Measurements from ENCODE around the gene MAN1A2.

The MAN1A2 gene

DNA sequence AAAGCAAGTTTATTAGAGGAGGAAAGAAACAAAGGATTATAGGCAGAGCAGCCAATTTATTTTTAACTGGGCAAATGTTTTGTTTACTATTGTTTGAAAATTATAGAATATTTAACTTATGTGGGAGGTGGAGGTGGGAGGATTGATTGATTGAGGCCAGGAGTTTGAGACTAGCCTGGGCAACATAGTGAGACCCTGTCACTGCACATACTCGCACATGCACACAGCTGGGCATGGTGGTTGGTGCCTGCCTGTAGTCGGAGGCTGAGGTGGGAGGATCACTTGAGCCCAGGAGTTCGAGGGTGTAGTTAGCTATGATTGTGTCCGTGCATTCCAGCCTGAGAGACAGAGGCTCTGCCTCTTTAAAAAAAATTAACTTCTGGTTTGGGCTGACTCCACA is 6.7 kb downstream of the MAN1A2 start:
- no peak overlapping the region for H3K4me3 ChIP-seq (ENCODE audit: low read length in 2 of 2)
- H3K27ac ChIP-seq (ENCODE audit: low read length) = no peak overlapping the region
- no peaks in the 10 kb centered on the region for H3K36me3 ChIP-seq (ENCODE audit: control insufficient read depth in 2 of 2, insufficient read depth in 2 of 2, low read length in 2 of 2)
- H3K27me3 ChIP-seq (ENCODE audit: control insufficient read depth in 1 of 2, insufficient read depth in 2 of 2, low read length in 2 of 2) = no peaks in the 10 kb centered on the region
- H3K9ac ChIP-seq (ENCODE audit: low read length in 2 of 2) = no peak overlapping the region
- no peaks in the 10 kb centered on the region for H3K9me3 ChIP-seq (ENCODE audit: control insufficient read depth in 2 of 2, low read length in 2 of 2)
- H3K4me1 ChIP-seq (ENCODE audit: control insufficient read depth, insufficient read depth, low read length) = peaks cover 3% of the 10 kb centered on the region

DNA sequence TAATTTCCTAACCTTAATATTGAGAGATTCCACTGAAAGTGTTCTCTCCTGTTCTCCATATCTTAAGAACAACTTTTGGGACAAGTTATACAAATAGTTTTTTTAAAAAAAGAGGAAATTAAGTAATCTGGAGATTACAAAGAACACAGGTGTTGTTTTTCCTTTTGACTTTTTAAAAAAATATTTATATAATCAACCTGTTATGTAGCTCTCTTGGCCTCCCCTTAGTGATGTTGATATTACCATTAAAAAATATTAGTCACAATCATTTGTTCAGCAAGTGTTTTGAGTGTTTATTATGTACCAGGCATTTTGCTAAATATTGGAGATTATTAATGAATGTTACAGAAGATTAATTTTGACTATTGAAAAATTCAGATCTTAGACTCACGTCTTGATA is 8.1 kb downstream of the MAN1A2 start:
- Histone ChIP-seq H3K4me3 (ENCODE audit: low read length in 2 of 2) (no peak overlapping the region), H3K36me3 (ENCODE audit: control insufficient read depth in 2 of 2, insufficient read depth in 2 of 2, low read length in 2 of 2) (no peaks in the 10 kb centered on the region), H3K9me3 (ENCODE audit: control insufficient read depth in 2 of 2, low read length in 2 of 2) (no peaks in the 10 kb centered on the region), H3K27ac (ENCODE audit: low read length) (no peak overlapping the region), H3K4me1 (ENCODE audit: control insufficient read depth, insufficient read depth, low read length) (no peaks in the 10 kb centered on the region), H3K27me3 (ENCODE audit: control insufficient read depth in 1 of 2, insufficient read depth in 2 of 2, low read length in 2 of 2) (no peaks in the 10 kb centered on the region), H3K9ac (ENCODE audit: low read length in 2 of 2) (no peak overlapping the region)

DNA sequence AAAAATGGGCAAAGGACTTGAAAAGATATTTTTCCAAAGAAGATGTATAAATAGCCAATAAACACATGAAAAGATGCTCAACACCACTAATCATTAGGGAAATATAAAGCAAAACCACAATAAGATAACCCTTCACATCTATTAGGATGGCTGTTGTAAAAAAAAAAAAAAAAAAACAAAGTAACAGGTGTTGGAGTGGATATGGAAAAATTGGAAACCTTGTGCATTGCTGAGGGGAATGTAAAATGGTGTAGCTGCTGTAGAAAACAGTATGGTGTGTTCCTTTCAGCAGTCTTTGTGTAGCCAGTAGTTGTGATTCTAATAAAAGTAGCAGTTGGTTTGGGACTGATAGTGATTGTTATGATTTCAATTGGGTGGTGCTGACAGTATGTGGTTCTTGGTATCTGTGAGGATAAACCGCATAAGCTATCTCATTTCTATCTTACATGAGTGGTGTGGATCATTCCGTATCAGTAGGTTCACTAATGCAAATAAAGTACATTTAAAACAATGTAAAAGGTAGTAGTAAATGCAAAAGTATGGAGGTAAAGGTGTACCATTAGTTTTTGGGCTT is 19.9 kb downstream of the MAN1A2 start:
- Histone ChIP-seq H3K4me1 (ENCODE audit: control insufficient read depth, insufficient read depth, low read length) (no peaks in the 10 kb centered on the region), H3K9ac (ENCODE audit: low read length in 2 of 2) (no peak overlapping the region), H3K27me3 (ENCODE audit: control insufficient read depth in 1 of 2, insufficient read depth in 2 of 2, low read length in 2 of 2) (no peaks in the 10 kb centered on the region), H3K36me3 (ENCODE audit: control insufficient read depth in 2 of 2, insufficient read depth in 2 of 2, low read length in 2 of 2) (no peaks in the 10 kb centered on the region), H3K9me3 (ENCODE audit: control insufficient read depth in 2 of 2, low read length in 2 of 2) (peaks cover 0 to 3% of the 10 kb centered on the region in 2 donors), H3K27ac (ENCODE audit: low read length) (no peak overlapping the region), H3K4me3 (ENCODE audit: low read length in 2 of 2) (no peak overlapping the region)

DNA sequence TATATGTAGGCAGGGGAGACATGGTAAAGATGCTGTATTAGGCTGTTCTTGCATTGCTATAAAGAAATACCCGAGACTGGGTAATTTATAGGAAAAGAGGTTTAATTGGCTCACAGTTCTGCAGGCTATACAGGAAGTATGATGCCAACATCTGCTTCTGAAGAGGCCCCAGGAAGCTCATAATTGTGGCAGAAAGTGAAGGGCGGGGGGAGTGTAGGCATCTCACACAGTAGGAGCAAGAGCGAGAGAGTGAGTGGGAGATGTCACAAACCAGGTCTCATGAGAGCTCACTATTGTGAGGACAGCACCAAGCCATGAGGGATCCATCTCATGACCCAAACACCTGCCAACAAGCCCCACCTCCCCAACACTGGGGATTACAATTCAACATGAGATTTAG is 21.1 kb downstream of the MAN1A2 start:
- Histone ChIP-seq H3K27ac (ENCODE audit: low read length) (no peak overlapping the region), H3K27me3 (ENCODE audit: control insufficient read depth in 1 of 2, insufficient read depth in 2 of 2, low read length in 2 of 2) (no peaks in the 10 kb centered on the region), H3K4me3 (ENCODE audit: low read length in 2 of 2) (no peak overlapping the region), H3K4me1 (ENCODE audit: control insufficient read depth, insufficient read depth, low read length) (no peaks in the 10 kb centered on the region), H3K9me3 (ENCODE audit: control insufficient read depth in 2 of 2, low read length in 2 of 2) (no peaks in the 10 kb centered on the region), H3K9ac (ENCODE audit: low read length in 2 of 2) (no peak overlapping the region), H3K36me3 (ENCODE audit: control insufficient read depth in 2 of 2, insufficient read depth in 2 of 2, low read length in 2 of 2) (no peaks in the 10 kb centered on the region)

DNA sequence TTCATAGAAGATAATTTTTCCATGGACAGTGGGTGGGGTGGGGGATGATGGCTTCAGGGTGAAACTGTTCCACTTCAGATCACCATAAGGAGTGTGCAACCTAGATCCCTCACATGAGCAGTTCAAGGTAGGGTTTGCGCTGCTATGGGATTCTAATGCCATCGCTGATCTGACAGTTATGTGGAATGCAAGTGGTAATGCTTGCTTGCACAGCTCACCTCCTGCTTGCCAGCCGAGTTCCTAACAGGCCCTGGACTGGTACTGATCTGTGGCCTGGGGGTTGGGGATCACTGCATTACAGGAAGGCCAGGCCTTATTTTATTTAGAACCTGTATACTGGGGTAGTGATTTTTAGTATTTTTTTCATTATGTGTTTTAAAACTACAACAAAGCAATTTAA is 22.0 kb downstream of the MAN1A2 start:
- H3K4me1 ChIP-seq (ENCODE audit: control insufficient read depth, insufficient read depth, low read length) = no peaks in the 10 kb centered on the region
- no peaks in the 10 kb centered on the region for H3K36me3 ChIP-seq (ENCODE audit: control insufficient read depth in 2 of 2, insufficient read depth in 2 of 2, low read length in 2 of 2)
- H3K9me3 ChIP-seq (ENCODE audit: control insufficient read depth in 2 of 2, low read length in 2 of 2) = no peaks in the 10 kb centered on the region
- no peak overlapping the region for H3K27ac ChIP-seq (ENCODE audit: low read length)
- no peak overlapping the region for H3K9ac ChIP-seq (ENCODE audit: low read length in 2 of 2)
- no peaks in the 10 kb centered on the region for H3K27me3 ChIP-seq (ENCODE audit: control insufficient read depth in 1 of 2, insufficient read depth in 2 of 2, low read length in 2 of 2)
- no peak overlapping the region for H3K4me3 ChIP-seq (ENCODE audit: low read length in 2 of 2)

DNA sequence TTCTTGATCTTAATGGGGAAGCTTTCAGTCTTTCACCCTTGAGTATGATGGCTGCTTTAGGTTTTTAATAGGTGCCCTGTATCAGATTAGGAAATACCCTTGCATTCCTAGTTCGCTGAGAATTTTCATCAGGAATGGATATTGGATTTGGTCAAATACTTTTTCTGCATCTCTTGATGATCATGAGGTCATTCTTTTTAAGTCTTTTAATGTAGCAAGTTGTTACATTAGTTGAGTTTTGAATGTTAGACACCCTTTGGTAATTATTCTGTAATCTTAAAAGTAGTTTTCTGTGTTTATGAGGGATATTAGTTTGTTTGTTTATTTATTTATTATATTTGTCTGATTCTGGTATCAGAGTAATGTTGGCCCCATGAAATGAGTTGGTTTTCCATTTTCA is 22.5 kb downstream of the MAN1A2 start:
- no peak overlapping the region for H3K9ac ChIP-seq (ENCODE audit: low read length in 2 of 2)
- no peaks in the 10 kb centered on the region for H3K9me3 ChIP-seq (ENCODE audit: control insufficient read depth in 2 of 2, low read length in 2 of 2)
- H3K36me3 ChIP-seq (ENCODE audit: control insufficient read depth in 2 of 2, insufficient read depth in 2 of 2, low read length in 2 of 2) = no peaks in the 10 kb centered on the region
- no peaks in the 10 kb centered on the region for H3K4me1 ChIP-seq (ENCODE audit: control insufficient read depth, insufficient read depth, low read length)
- no peak overlapping the region for H3K4me3 ChIP-seq (ENCODE audit: low read length in 2 of 2)
- H3K27me3 ChIP-seq (ENCODE audit: control insufficient read depth in 1 of 2, insufficient read depth in 2 of 2, low read length in 2 of 2) = no peaks in the 10 kb centered on the region
- H3K27ac ChIP-seq (ENCODE audit: low read length) = no peak overlapping the region

DNA sequence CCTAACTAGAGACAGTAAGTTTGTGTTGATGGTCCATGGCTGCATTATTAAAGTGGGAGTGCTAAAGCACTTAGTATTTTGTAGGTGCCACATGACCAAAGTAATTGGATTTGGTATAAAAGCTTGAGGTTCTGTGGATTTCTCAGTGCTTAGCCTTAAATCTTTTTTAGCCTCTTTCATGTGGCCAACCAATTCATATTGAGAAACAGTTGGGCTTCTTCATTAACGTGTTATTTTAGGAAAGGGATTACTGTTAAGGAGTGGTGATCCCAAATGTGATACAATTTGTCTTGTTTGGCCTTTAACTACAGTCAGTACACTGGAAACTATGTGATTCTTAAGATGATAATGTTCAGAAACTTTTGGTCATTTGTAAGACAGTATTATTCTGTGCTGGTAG is 25.5 kb downstream of the MAN1A2 start:
- H3K9me3 ChIP-seq (ENCODE audit: control insufficient read depth in 2 of 2, low read length in 2 of 2) = no peaks in the 10 kb centered on the region
- no peak overlapping the region for H3K27ac ChIP-seq (ENCODE audit: low read length)
- H3K9ac ChIP-seq (ENCODE audit: low read length in 2 of 2) = no peak overlapping the region
- H3K27me3 ChIP-seq (ENCODE audit: control insufficient read depth in 1 of 2, insufficient read depth in 2 of 2, low read length in 2 of 2) = no peaks in the 10 kb centered on the region
- no peaks in the 10 kb centered on the region for H3K4me1 ChIP-seq (ENCODE audit: control insufficient read depth, insufficient read depth, low read length)
- H3K4me3 ChIP-seq (ENCODE audit: low read length in 2 of 2) = no peak overlapping the region
- H3K36me3 ChIP-seq (ENCODE audit: control insufficient read depth in 2 of 2, insufficient read depth in 2 of 2, low read length in 2 of 2) = no peaks in the 10 kb centered on the region

DNA sequence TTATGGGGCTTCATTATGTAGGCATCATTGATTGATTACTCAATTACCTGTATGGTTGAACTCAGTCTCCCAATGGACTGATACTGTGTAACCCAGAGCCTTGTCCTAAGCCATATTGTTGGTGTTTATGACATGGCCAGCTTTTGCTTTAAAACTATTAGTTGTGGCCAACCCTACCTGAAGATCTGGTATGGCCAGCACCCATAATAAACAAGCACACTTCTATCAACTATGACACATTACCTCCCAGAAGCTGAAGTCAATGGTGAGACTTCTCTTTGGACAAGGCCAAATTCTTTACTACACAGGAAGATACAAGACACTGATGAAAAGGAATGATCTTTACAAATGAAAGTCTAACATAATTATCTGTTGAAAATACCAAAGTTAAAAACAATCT is 28.8 kb downstream of the MAN1A2 start:
- no peaks in the 10 kb centered on the region for H3K36me3 ChIP-seq (ENCODE audit: control insufficient read depth in 2 of 2, insufficient read depth in 2 of 2, low read length in 2 of 2)
- no peak overlapping the region for H3K27ac ChIP-seq (ENCODE audit: low read length)

DNA sequence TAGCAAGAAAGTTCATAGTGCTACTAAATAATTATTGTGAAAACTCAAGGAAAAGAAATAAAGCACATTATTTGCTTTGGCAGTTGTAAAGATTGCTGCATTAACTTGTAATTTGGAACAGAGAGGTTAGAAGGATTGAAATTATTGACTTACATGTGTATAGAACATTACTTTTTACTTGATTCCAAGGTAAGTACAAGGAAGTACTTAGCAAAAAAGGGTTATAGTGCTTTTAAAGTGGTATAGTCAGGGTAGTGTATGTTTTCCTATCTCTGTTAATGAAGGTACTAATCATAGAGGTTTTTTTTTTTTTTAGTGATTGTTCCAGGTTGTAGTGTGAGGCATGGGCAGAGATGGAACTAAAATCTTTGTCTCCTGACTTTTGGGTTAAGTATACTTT is 29.4 kb downstream of the MAN1A2 start:
- Histone ChIP-seq H3K4me1 (ENCODE audit: control insufficient read depth, insufficient read depth, low read length) (no peaks in the 10 kb centered on the region), H3K36me3 (ENCODE audit: control insufficient read depth in 2 of 2, insufficient read depth in 2 of 2, low read length in 2 of 2) (no peaks in the 10 kb centered on the region), H3K9ac (ENCODE audit: low read length in 2 of 2) (no peak overlapping the region), H3K27me3 (ENCODE audit: control insufficient read depth in 1 of 2, insufficient read depth in 2 of 2, low read length in 2 of 2) (no peaks in the 10 kb centered on the region), H3K27ac (ENCODE audit: low read length) (no peak overlapping the region), H3K4me3 (ENCODE audit: low read length in 2 of 2) (no peak overlapping the region), H3K9me3 (ENCODE audit: control insufficient read depth in 2 of 2, low read length in 2 of 2) (no peaks in the 10 kb centered on the region)

More for the DNA sequence above, 28.8 kb downstream of the MAN1A2 start:
- Histone ChIP-seq H3K4me1 (ENCODE audit: control insufficient read depth, insufficient read depth, low read length) (no peaks in the 10 kb centered on the region), H3K27me3 (ENCODE audit: control insufficient read depth in 1 of 2, insufficient read depth in 2 of 2, low read length in 2 of 2) (no peaks in the 10 kb centered on the region), H3K9me3 (ENCODE audit: control insufficient read depth in 2 of 2, low read length in 2 of 2) (no peaks in the 10 kb centered on the region), H3K4me3 (ENCODE audit: low read length in 2 of 2) (no peak overlapping the region), H3K9ac (ENCODE audit: low read length in 2 of 2) (no peak overlapping the region)

DNA sequence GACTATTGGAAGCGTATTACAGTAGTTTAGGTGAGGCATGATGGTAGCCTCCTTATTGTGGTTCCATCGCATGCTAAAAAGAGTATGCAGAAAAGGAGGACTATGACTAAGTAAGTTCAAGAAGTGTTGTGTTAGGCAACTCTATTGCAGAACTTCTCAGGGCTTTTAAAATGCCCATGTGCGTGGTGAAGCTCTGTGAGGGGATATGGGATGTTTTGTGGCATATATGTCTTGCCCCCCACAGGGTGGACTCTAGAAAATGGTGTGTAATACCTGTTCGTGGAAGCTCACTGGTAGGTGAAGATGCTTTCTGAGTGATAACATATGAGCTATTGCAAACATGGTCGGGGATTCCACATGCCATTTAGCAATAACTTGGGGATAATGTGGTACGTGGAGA is 31.7 kb downstream of the MAN1A2 start:
- Histone ChIP-seq H3K36me3 (ENCODE audit: control insufficient read depth in 2 of 2, insufficient read depth in 2 of 2, low read length in 2 of 2) (peaks cover 2 to 5% of the 10 kb centered on the region in 2 donors), H3K9ac (ENCODE audit: low read length in 2 of 2) (no peak overlapping the region), H3K4me1 (ENCODE audit: control insufficient read depth, insufficient read depth, low read length) (no peaks in the 10 kb centered on the region), H3K27me3 (ENCODE audit: control insufficient read depth in 1 of 2, insufficient read depth in 2 of 2, low read length in 2 of 2) (no peaks in the 10 kb centered on the region), H3K4me3 (ENCODE audit: low read length in 2 of 2) (no peak overlapping the region), H3K9me3 (ENCODE audit: control insufficient read depth in 2 of 2, low read length in 2 of 2) (no peaks in the 10 kb centered on the region), H3K27ac (ENCODE audit: low read length) (no peak overlapping the region)

DNA sequence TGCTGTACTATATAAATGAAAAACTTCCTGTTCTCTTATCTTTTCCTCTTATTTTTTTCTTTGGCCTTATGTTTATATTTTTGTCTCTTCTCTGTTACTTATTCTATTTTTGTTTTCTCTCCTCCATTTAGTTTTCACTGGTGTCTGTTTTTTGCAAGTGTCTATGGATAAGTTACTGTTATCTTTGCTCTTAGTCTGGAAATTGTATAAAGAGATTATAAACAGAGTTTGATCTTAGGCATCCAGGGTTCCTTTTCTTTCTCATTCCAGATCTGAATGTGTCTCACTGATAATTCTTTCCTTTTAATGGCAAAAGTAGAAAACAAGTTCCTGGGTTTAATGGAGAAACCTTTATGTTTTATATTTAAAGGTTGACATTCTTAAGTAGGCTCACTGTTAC is 34.5 kb downstream of the MAN1A2 start:
- H3K9me3 ChIP-seq (ENCODE audit: control insufficient read depth in 2 of 2, low read length in 2 of 2) = no peaks in the 10 kb centered on the region
- no peak overlapping the region for H3K27ac ChIP-seq (ENCODE audit: low read length)
- H3K4me1 ChIP-seq (ENCODE audit: control insufficient read depth, insufficient read depth, low read length) = no peaks in the 10 kb centered on the region
- no peak overlapping the region for H3K9ac ChIP-seq (ENCODE audit: low read length in 2 of 2)
- no peak overlapping the region for H3K4me3 ChIP-seq (ENCODE audit: low read length in 2 of 2)
- no peaks in the 10 kb centered on the region for H3K27me3 ChIP-seq (ENCODE audit: control insufficient read depth in 1 of 2, insufficient read depth in 2 of 2, low read length in 2 of 2)
- peaks cover 2 to 5% of the 10 kb centered on the region in 2 donors for H3K36me3 ChIP-seq (ENCODE audit: control insufficient read depth in 2 of 2, insufficient read depth in 2 of 2, low read length in 2 of 2)
